Chondrocyte (in vitro differentiated cells): Measurements from ENCODE around the gene LDB3. TPM values are rescaled to one million over a fixed set of nuclear protein-coding genes. Genes with fewer than 3 reads are reported as not detected.

Source experiments
- DNase-seq: peaks from one replicate; pipeline ENCODE4 v3.0.0; 2021; ENCODE audit warnings: mixed read lengths, low spot score
- H3K27ac Mint-ChIP-seq: one replicate; pipeline ENCODE4 v1.8.0; 2021; ENCODE audit warnings: mild to moderate bottlenecking, moderate library complexity, mixed read lengths; ENCODE audit not compliant: unreplicated experiment
- H3K27me3 Mint-ChIP-seq: 2 replicates; pipeline ENCODE4 v1.8.0; 2021; ENCODE audit warnings: low read depth, mixed read lengths
- H3K36me3 Mint-ChIP-seq: 2 replicates; pipeline ENCODE4 v1.8.0; 2021; ENCODE audit warnings: low read depth, mixed read lengths
- H3K4me1 Mint-ChIP-seq: 2 replicates; pipeline ENCODE4 v1.8.0; 2021; ENCODE audit warnings: low read depth, mild to moderate bottlenecking, mixed read lengths
- H3K4me3 Mint-ChIP-seq: one replicate; pipeline ENCODE4 v1.8.0; 2021; ENCODE audit warnings: mild to moderate bottlenecking, moderate library complexity, mixed read lengths; ENCODE audit not compliant: unreplicated experiment
- H3K9me3 Mint-ChIP-seq: 2 replicates; pipeline ENCODE4 v1.8.0; 2021; ENCODE audit warnings: low read depth, mixed read lengths
- CTCF ChIP-seq: fragments of 200-600 bp; sonication (generic); IDR thresholded peaks from 2 replicates; pipeline ENCODE4 v1.5.0; 2021; ENCODE audit warnings: antibody characterized with exemption, mild to moderate bottlenecking, moderate library complexity
- total RNA-seq: library from RNA; stranded (reverse); gene quantifications from 3 replicates; pipeline ENCODE4 v1.2.1, GENCODE V29; 2021

The LDB3 gene
- total RNA-seq, 1 donor from 2014 or later = 21.5 TPM

GRCh38 chr10:86673216-86673826 is 5.0 kb downstream of the LDB3 start:
- peak overlapping the region; percentile 38 for H3K27ac Mint-ChIP-seq
- DNase-seq = no peak
- H3K9me3 Mint-ChIP-seq = no peaks in the 10 kb centered on the region
- no peak for TF ChIP-seq CTCF
- no peaks in the 10 kb centered on the region for H3K36me3 Mint-ChIP-seq
- H3K4me3 Mint-ChIP-seq = peak overlapping the region; percentile 33
- no peaks in the 10 kb centered on the region for H3K27me3 Mint-ChIP-seq
- peaks cover 78% of the 10 kb centered on the region for H3K4me1 Mint-ChIP-seq

DNA sequence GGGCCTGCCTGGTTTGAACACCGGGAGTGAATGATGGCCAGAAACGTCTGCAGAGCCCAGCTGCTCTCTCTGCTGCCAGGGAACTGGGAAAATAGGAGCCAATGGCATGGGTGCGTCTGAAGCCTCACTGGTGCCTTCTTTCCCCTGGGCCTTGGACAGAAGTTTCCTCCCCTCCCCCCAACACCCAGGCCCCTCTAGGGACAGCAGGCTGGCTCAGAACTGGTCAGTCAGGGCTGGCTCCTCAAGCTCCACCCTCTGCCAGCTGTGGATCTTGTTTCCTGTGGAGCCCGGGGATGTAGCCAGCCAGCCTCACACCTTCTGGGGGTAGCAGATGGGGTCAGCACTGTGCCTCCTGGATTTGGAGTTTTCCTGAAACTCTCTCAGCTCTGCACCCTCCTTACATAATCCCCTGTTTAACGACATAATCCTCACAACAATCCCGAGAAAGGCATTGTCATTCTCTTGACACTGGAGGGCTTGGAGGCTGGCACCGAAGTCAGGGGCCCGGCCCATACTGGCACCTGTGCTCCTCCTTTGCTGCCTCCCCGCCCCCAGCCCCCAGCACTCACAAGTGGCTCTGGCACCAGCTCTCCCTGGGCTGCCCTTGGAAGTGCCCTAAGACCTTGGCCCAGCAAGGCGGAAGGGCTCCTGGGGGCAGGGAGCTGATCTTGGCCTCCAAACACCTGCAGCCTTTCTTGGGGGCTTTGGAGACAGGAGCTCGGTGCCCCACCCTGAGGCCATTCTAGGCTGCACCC is 5.7 kb downstream of the LDB3 start:
- no peak for TF ChIP-seq CTCF
- no peaks in the 10 kb centered on the region for H3K9me3 Mint-ChIP-seq
- DNase-seq = no peak

DNA sequence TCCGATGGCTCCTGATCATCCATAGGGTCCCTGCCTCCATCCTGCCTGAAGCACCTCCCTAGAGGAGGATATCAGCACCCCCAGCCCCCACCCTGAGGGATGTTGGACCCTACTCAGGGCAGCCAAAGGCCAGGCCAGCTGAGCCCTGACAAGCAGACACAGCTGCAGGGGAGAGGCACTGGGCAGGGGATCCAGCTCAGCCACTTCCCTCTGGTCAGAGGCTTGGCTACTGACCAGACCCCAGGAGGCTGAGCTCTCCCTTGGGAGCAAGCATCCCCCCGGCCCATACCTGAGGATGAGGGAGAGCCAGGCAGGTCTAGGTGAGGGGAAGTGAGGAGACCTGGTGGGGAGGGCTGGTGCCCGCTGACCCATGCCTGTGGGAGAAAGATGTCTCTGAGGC is 6.6 kb downstream of the LDB3 start:
- TF ChIP-seq CTCF = no peak
- peaks cover 65% of the 10 kb centered on the region for H3K4me1 Mint-ChIP-seq
- peak overlapping the region; percentile 27 for H3K27ac Mint-ChIP-seq

More for the DNA sequence above, 5.7 kb downstream of the LDB3 start:
- Mint-ChIP-seq H3K27me3 (no peaks in the 10 kb centered on the region), H3K36me3 (no peaks in the 10 kb centered on the region), H3K27ac (peak overlapping the region; percentile 22), H3K4me3 (no peak overlapping the region), H3K4me1 (peaks cover 71% of the 10 kb centered on the region)

GRCh38 chr10:86677374-86677773 is 9.1 kb downstream of the LDB3 start:
- Mint-ChIP-seq H3K27ac (no peak overlapping the region), H3K27me3 (no peaks in the 10 kb centered on the region), H3K4me1 (peaks cover 53% of the 10 kb centered on the region), H3K36me3 (peaks cover 2% of the 10 kb centered on the region), H3K9me3 (no peaks in the 10 kb centered on the region), H3K4me3 (no peak overlapping the region)
- TF ChIP-seq CTCF = no peak
- DNase-seq = no peak

More for the DNA sequence above, 6.6 kb downstream of the LDB3 start:
- no peak for DNase-seq
- H3K9me3 Mint-ChIP-seq = no peaks in the 10 kb centered on the region
- H3K27me3 Mint-ChIP-seq = no peaks in the 10 kb centered on the region
- H3K36me3 Mint-ChIP-seq = peaks cover 2% of the 10 kb centered on the region
- no peak overlapping the region for H3K4me3 Mint-ChIP-seq

GRCh38 chr10:86678999-86679792 is 10.9 kb downstream of the LDB3 start:
- H3K36me3 Mint-ChIP-seq = peaks cover 5% of the 10 kb centered on the region
- no peaks in the 10 kb centered on the region for H3K27me3 Mint-ChIP-seq
- no peak overlapping the region for H3K27ac Mint-ChIP-seq
- no peaks in the 10 kb centered on the region for H3K9me3 Mint-ChIP-seq
- peaks cover 50% of the 10 kb centered on the region for H3K4me1 Mint-ChIP-seq
- no peak overlapping the region for H3K4me3 Mint-ChIP-seq
- no peak for TF ChIP-seq CTCF
- DNase-seq = no peak
